Ectodermal cell (in vitro differentiated cells): Measurements from ENCODE around the gene UGP2.

Source experiments
- H3K27ac ChIP-seq: 2 replicates; pipeline ENCODE4 v1.7.0; 2013; ENCODE audit warnings: mild to moderate bottlenecking, low read depth, low read length; ENCODE audit not compliant: insufficient read depth, poor library complexity, severe bottlenecking
- H3K27me3 ChIP-seq: 2 replicates; pipeline ENCODE4 v1.7.0; 2013; ENCODE audit warnings: mild to moderate bottlenecking, low read length; ENCODE audit not compliant: insufficient read depth, control insufficient read depth, poor library complexity, severe bottlenecking
- H3K36me3 ChIP-seq: one replicate; pipeline ENCODE4 v1.7.0; 2013; ENCODE audit warnings: low read length; ENCODE audit not compliant: control insufficient read depth, insufficient read depth
- H3K4me1 ChIP-seq: one replicate; pipeline ENCODE4 v1.7.0; 2013; ENCODE audit warnings: low read length; ENCODE audit not compliant: control insufficient read depth, insufficient read depth
- H3K4me3 ChIP-seq: 2 replicates; pipeline ENCODE4 v1.7.0; 2013; ENCODE audit warnings: low read depth, low read length, control low read depth; ENCODE audit not compliant: insufficient read depth
- H3K9me3 ChIP-seq: 2 replicates; pipeline ENCODE4 v1.7.0; 2013; ENCODE audit warnings: mild to moderate bottlenecking, low read length, moderate library complexity; ENCODE audit not compliant: control insufficient read depth
- WGBS, 2 experiments: methylation state at CpG; one replicate each; pipeline ENCODE4 v1.1.7; 2013; ENCODE audit warnings: missing lambda C conversion rate in 2 of 2; 5-methylcytosine and 5-hydroxymethylcytosine counted together

UGP2 gene

DNA sequence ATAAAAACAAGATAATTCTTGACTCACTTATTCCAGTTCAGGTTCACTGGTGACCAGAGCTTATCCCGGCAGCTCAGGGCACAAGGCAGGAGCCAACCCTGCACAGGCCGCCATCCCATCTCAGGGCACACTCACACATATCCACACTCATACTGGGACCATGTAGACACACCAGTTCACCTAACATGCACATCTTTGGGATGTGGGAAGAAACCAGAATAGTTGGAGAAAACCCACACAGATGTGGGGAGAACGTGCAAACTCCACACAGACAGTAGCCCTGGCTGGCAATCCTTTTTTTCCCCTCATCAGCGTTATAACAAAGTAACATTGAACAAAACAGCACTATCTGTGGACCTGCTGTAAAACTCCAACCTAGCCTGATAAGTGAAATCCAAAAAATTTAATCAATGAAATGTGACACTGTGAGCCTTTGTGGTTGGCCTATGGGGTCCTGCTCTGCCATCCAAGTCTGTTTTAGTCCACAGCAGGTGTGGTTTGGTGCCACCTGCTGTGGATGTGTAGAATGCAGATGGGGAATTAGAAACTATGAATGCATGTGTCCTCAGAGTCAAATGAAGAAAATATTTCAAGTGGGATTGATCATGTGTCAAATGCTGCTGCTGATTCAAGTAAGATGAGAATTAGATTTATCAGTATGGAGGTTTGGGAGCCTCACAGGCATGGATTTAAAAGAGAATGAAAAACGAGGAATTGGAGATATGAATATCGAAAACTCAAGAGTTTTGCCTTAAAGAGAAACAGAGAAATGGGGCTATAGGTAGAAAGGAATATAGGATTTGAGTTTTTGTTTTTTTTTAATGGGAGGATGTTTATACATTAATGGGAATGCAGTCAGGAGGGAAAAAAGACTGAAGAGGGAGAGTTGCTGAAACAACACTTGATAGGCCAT lies 47.0 kb downstream of the UGP2 start:
- H3K9me3 ChIP-seq = no peaks in the 10 kb centered on the region
- H3K4me1 ChIP-seq = no peaks in the 10 kb centered on the region
- peaks cover 13% of the 10 kb centered on the region for H3K36me3 ChIP-seq
- H3K4me3 ChIP-seq = no peak overlapping the region
- no peak overlapping the region for H3K27ac ChIP-seq
- WGBS, 2 experiments = 95 to 96% methylated on average over 6 of the region's 6 CpGs
- H3K27me3 ChIP-seq = no peaks in the 10 kb centered on the region

DNA sequence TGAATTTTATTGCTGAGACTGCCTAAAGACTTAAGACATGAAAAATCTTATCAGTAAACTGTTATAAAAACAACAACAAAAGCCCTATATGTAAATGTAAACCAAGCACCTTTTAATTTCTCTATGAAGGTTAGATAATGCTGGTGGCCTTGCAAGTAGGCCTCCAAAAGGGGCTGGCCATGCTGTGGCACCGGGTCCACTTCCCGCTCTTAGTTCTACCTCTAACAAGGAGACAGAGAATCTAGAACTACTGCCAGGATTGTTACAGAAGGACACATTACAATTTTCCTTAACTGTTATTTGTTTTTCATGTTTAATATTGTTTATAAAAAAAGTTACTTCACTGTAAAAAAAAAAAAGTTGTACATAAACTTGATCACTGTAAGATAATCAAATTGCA lies 49.0 kb downstream of the UGP2 start:
- H3K36me3 ChIP-seq = peaks cover 17% of the 10 kb centered on the region
- H3K4me1 ChIP-seq = no peaks in the 10 kb centered on the region
- no peaks in the 10 kb centered on the region for H3K27me3 ChIP-seq
- WGBS, 2 experiments = 91% methylated on average over 2 of the region's 2 CpGs
- H3K4me3 ChIP-seq = no peak overlapping the region
- H3K27ac ChIP-seq = no peak overlapping the region
- H3K9me3 ChIP-seq = no peaks in the 10 kb centered on the region

DNA sequence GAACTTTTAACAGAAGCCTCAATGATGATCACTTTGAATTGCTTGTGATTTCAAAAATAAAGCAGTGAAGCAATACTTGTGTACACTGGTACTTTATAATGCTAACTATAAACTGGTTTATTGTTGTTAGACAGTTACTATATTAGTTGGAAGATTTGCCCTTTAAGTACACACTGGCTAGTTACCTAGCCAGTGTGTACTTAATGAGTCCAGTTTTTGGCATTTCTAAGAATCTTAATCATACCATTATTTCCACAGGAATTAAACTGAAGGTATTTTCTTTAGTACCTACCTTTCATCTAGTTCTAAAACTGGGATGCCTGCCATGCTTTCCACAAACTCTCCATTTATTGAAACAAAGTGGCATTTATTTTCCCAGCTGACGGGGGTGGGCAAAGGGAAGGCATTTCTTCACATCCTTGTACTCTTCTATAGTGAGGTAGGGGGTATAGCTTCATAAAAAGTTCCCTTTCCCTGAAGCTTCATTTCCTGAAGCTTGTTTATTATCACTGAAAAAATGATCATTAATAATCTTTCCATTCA lies 49.9 kb downstream of the UGP2 start:
- Histone ChIP-seq H3K27me3 (no peaks in the 10 kb centered on the region), H3K27ac (no peak overlapping the region), H3K9me3 (no peaks in the 10 kb centered on the region), H3K4me3 (no peak overlapping the region), H3K36me3 (peaks cover 14% of the 10 kb centered on the region), H3K4me1 (no peaks in the 10 kb centered on the region)
- no CpG with 5 or more reads among the region's 1 CpG for WGBS, 2 experiments

DNA sequence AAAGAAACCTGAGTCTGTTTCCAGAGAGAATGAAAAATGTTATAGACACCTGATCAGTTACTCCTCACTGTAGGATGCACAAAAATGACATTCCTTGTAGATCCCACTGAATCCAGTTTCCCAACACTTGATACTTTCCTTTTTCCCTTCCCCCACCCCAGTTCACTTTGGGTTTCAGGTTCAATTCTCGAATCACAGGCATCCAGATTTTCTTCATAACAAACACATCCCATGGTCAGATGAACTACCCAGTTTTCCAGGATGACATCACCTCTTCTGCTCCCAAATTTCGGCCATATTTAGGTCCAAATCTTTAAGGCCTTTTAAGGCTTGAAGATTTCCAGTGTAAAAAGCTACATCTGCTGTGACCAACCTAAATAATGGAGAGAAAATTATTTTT lies 51.5 kb downstream of the UGP2 start:
- H3K36me3 ChIP-seq = peaks cover 10% of the 10 kb centered on the region
- H3K4me3 ChIP-seq = no peak overlapping the region
- H3K4me1 ChIP-seq = no peaks in the 10 kb centered on the region
- 92 to 93% methylated on average over 2 of the region's 2 CpGs for WGBS, 2 experiments
- H3K27ac ChIP-seq = no peak overlapping the region
- H3K27me3 ChIP-seq = no peaks in the 10 kb centered on the region
- H3K9me3 ChIP-seq = no peaks in the 10 kb centered on the region

DNA sequence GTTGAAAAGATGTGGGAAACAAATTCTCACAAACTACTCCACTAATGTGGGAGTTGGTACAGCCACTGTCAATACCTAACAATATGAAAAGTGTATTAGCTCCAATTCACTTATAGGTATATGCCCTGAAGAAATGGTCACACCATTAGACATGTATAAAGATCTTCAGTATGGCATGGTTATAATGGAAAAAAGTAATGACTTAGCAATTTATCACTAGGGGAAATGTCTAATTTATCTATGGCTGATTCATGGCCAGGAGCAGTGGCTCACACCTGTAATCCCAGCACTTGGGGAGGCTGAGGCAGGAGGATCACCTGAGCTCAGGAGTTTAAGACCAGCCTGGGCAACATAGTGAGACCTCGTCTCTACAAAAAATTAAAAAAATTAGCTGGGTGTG lies 52.5 kb downstream of the UGP2 start:
- Histone ChIP-seq H3K27me3 (no peaks in the 10 kb centered on the region), H3K27ac (no peak overlapping the region), H3K4me3 (no peak overlapping the region), H3K36me3 (peaks cover 10% of the 10 kb centered on the region), H3K9me3 (no peaks in the 10 kb centered on the region), H3K4me1 (no peaks in the 10 kb centered on the region)
- 82 to 100% methylated on average over 1 of the region's 1 CpG for WGBS, 2 experiments

DNA sequence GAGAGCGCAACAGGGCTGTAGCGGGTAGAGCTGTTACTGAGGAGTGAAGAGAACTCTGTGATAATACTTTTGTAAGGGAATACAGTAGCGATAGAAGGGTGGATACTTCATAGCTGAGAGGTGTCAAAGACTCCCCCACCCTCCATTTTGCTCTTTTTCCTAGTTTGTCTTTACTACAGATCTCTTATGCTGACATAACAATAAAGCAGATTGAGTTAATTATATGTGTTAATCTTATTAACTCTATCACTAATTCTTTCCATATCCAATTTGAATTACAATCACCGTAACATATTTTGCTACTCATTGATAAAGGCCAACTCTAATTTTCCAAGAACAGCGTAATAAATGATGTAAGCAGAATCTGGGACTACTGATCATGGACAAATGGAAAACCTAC lies 57.1 kb downstream of the UGP2 start:
- no peaks in the 10 kb centered on the region for H3K9me3 ChIP-seq
- peaks cover 4% of the 10 kb centered on the region for H3K36me3 ChIP-seq
- WGBS, 2 experiments = 93 to 97% methylated on average over 5 of the region's 5 CpGs
- H3K27ac ChIP-seq = no peak overlapping the region
- H3K4me3 ChIP-seq = no peak overlapping the region
- no peaks in the 10 kb centered on the region for H3K4me1 ChIP-seq
- no peaks in the 10 kb centered on the region for H3K27me3 ChIP-seq

DNA sequence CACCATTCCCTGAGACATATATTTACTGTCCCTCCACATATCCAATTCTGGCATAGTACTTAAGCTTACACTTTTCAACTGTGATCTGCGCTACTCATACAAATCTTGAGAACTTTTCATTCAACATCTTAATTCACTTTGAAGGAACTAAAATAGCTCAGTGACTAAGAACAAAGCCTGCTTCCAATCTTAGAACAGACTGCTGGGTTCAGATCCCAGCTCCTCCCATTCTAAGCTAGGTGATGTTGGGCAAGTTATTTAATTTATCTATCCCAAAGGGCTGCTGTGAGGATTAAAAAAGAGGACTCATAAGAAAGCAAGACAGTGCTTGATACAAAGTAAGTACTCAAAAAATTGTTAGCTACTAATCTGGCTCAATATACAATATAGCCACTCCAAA lies 57.9 kb downstream of the UGP2 start:
- no peak overlapping the region for H3K4me3 ChIP-seq
- H3K27ac ChIP-seq = no peak overlapping the region
- H3K36me3 ChIP-seq = no peaks in the 10 kb centered on the region
- no peaks in the 10 kb centered on the region for H3K4me1 ChIP-seq
- H3K27me3 ChIP-seq = no peaks in the 10 kb centered on the region
- 92 to 94% methylated on average over 1 of the region's 1 CpG for WGBS, 2 experiments
- no peaks in the 10 kb centered on the region for H3K9me3 ChIP-seq

DNA sequence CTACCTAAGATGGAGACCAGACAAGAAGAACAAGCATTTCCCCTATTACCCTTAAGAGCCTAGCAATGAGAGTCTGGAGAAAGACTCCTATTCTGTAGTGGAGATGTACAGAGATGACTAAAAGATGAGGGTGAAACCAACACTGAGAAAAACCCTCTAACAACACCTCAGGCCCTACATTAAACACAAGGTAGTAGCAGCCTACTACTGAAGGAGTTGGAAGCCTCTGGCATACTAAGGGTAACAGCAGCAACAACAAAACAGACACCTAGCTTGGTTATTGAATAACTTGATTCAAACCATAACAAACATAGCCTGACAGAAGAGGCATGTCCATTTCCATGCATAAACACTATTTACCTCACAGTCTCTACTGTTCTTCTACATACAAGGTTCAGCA lies 60.5 kb downstream of the UGP2 start:
- no peaks in the 10 kb centered on the region for H3K4me1 ChIP-seq
- no peaks in the 10 kb centered on the region for H3K36me3 ChIP-seq
- H3K9me3 ChIP-seq = no peaks in the 10 kb centered on the region
- H3K4me3 ChIP-seq = no peak overlapping the region
- no peaks in the 10 kb centered on the region for H3K27me3 ChIP-seq
- no peak overlapping the region for H3K27ac ChIP-seq

DNA sequence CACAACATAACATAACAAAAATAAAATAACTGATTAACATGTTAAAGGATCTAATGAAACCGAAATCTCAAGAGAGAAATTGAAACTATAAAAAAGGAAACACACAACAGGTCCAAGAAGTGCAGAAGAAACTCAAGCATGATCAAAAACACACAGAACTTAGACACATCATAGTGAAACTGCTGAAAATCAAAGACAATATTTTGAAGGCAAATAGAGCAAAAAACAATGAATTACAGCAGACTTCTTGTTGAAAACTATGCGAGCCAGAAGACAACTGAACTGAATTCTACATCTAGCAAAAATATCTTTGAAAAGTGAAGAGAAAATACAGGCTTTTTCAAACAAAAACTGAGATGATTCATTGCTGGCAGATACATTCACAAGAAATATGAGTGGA lies 61.3 kb downstream of the UGP2 start:
- H3K27me3 ChIP-seq = no peaks in the 10 kb centered on the region
- no peaks in the 10 kb centered on the region for H3K36me3 ChIP-seq
- WGBS, 2 experiments = 100% methylated on average over 2 of the region's 2 CpGs; no CpG with 5 or more reads in 1 of the 2 experiments
- no peak overlapping the region for H3K27ac ChIP-seq
- H3K9me3 ChIP-seq = no peaks in the 10 kb centered on the region
- H3K4me3 ChIP-seq = no peak overlapping the region
- no peaks in the 10 kb centered on the region for H3K4me1 ChIP-seq

DNA sequence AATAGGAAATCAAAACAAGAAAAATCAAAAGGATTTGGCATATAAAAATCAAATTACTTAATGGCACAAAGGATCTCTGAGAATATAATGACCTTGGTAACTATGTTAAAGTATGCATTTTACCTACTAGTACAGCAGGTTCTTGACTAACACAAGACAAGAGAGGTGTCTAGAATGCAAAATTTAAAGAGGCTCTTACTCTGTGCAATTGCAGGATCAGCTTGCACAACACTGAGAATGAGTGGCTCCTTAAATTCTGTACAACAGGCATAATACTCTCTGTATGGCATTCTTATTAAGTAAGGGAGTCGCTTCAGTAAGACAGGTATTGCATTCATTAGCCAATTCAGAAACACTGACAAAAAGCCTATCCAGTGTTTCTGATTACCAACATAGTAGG lies 72.6 kb downstream of the UGP2 start:
- no peaks in the 10 kb centered on the region for H3K9me3 ChIP-seq
- no peak overlapping the region for H3K4me3 ChIP-seq
- H3K4me1 ChIP-seq = no peaks in the 10 kb centered on the region
- no peaks in the 10 kb centered on the region for H3K27me3 ChIP-seq
- peaks cover 11% of the 10 kb centered on the region for H3K36me3 ChIP-seq
- 83 to 94% methylated on average over 1 of the region's 1 CpG for WGBS, 2 experiments
- H3K27ac ChIP-seq = no peak overlapping the region
